GM19238 (cell line): ENCODE measurements around the gene CDK13.
"Not testable (repeated sequence)": the region's sequence is repeated elsewhere in the genome, so short reads cannot be mapped to it uniquely, and the experiment has no call there.

ENCODE experiments used
- DNase-seq: peaks from one replicate; pipeline ENCODE4 v3.0.0; 2011; ENCODE audit warnings: low spot score; ENCODE audit not compliant: insufficient read length

Gene CDK13

DNA sequence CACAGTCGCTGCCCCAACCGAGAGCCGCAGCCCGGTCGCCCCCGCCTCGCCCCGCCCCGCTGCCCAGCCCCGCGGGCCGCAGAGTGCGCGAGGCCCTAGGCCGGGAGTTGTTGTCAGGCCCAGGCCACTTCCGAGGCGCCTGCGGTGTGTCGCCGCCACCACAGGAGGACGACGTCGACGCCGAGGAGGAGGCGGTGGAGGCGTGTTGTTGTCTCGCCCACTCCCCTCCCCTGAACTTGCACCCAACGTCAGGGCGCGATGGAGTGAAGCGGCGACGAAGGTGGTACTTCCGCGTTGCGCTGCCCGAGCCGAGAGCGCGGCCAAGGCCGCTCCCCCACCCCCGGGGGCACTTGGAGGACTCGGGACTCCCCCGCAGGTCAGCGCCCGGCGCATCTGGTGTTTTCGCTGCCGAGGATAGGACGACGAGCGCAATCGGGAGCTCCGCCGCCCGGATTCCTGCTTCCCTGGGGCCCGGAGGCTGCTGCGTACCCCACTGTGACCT, at the start of gene CDK13:
Gene CDK13 (plus strand): TSS at position 286 of the 502 bp plus-strand sequence. CDS start 386 bp downstream, outside the sequence.
- DNase-seq: peak; percentile 77

DNA sequence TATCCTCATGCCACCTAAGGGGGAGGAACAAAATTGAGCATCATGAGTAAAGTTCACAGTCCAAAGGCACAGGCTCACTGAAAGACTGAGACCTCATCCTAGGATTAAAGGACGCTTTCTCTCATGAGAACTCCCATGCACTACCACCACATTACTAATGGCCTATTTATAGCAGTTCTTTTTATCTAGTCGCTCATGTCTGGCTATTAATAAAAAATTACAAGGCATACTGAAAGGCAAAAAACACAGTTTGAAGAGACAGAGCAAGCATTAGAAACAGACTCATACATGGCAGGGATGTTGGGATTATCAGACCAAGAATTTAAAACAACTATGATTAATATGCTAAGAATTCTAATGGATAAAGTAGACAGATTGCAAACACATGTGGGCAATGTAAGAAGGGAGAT, 46.0 kb upstream of the CDK13 start:
- no peak for DNase-seq

DNA sequence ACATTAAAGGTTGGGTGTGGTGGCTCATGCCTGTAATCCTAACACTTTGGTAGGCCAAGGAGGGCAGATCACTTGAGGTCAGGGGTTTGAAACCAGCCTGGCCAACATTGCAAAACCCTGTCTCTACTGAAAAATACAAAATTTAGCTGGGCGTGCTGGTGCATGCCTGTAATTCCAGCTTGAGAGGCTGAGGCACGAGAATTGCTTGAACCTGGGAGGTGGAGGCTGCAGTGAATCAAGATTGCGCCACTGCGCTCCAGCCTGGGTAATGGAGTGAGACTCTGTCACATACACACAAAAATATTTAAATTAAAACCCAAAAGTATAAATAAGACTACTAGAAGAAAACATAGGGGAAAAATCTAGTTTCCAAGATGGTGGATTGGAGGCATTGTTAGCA, 41.9 kb upstream of the CDK13 start:
- no peak for DNase-seq

DNA sequence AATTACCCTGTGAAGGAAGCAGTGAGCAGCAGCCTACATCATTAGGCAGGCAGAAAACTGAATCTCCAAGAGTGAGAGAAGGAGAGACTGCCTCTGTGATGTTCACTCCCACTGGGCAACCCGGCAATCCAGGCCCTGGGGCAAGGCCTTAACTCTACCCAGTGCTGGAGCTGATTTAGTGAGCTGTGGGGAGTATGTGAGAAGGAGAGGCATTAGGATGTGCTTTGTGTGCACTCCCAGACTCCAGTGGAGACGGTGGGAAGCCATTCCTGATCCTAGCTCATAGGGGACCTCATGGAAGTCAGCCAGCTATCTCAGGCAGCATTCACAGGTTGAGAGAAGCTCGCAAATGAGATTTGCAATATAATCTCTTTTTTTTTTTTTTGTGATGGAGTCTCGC, 41.1 kb upstream of the CDK13 start:
- DNase-seq: no peak

DNA sequence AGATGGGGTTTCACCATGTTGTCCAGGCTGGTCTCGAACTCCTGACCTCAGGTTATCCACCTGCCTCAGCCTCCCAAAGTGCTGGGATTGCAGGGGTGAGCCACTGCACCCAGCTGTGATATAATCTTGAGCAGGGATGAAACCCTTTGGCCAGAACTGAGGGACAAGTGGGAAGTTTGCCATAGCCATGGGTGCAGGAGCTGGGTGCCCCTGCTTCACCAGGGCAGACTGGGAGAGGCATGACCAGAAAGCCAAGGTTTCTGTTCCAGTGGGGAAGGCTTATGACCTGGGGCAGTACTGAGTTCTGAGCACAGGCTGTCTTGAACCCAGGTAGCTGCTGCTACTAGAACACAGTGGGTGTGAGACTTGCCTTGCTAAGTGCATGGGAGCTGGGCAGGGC, 40.5 kb upstream of the CDK13 start:
- DNase-seq: no peak

DNA sequence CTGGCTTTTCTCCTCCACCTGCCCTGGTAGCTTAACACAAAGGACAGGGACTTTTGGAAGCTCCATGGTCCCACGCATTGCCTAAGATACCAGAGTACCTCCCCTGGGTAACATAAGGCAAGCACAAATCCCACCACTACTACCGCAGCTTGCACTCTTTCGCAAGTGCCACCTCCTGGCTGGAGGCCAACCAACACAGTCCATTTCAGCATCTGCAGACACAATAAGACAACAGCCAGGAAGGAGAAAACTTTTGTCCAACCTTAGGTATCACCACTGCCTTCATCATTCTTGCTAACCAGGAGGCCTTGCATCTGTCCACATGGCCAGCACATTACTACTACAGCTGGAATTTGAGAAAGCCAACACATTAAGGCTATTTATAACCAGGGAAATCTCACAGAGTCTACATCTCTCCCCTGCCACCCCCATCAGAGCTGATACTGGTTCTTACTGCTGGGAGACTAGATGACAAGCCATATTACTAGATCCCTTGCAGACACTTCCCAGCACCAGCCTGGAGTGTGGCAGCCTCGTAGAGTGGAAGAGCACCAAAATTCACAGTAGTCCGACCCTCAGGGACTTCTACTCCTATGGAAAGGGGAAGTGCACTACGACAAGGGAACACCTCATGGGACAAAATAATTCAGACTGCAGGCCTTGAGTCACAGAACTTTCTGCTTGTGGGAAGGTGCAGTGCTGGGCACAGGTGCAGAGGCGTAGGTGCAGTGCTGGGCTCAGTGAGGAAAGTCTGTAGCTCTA, 39.8 kb upstream of the CDK13 start:
- no peak for DNase-seq

DNA sequence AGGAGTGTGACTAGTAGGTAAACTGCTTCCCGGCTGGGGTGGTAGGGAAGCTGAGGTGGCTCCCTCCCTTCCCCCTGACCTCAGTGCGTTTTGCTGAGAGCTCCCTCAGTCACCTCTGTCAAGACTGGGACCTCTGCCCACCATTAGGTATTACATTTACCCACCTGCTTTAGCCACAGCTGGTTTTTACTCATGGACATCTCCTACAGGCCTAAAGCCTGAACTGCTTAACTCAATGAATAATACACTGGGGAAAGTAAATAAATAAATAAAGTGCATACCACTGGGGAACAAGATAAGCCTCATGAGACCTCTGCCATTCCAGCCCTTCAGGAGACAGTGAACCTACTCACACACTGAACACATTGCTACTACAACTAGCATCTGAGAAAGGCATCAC, 38.9 kb upstream of the CDK13 start:
- DNase-seq: no peak

DNA sequence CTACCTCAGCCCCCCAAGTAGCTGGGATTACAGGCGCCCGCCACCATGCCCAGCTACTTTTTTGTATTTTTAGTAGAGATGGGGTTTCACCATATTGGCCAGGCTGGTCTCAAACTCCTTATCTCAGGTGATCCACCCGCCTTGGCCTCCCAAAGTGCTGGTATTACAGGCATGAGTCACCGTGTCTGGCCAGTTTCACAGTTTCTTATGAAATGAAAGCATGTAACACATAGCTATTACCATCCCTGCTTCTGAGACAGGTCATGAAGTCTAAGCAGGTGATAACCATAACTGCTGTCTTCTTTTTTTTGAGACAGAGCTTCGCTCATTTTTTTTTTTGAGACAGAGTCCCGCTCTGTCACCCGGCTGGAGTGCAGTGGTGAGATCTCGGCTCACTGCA, 34.2 kb upstream of the CDK13 start:
- not testable (repeated sequence) for DNase-seq

DNA sequence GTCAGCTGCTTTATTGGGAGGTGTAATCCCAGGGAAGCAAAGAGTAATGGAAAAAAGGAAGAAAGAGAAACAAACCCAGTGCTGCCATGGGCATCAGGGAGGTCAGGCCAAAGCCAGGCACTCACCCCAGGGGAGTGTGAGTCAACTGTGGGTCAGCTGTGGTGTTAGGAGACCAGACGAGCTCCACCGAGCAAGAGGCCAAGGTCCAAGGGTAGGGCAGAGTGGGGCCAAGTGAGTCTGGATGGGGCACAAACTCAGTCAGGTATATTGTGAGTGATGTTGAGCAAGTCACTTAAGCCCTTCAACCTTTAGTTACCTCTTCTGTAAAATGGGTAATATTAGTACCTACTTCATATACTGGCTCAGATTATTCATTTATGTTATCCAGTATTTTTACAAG, 30.4 kb upstream of the CDK13 start:
- no peak for DNase-seq

DNA sequence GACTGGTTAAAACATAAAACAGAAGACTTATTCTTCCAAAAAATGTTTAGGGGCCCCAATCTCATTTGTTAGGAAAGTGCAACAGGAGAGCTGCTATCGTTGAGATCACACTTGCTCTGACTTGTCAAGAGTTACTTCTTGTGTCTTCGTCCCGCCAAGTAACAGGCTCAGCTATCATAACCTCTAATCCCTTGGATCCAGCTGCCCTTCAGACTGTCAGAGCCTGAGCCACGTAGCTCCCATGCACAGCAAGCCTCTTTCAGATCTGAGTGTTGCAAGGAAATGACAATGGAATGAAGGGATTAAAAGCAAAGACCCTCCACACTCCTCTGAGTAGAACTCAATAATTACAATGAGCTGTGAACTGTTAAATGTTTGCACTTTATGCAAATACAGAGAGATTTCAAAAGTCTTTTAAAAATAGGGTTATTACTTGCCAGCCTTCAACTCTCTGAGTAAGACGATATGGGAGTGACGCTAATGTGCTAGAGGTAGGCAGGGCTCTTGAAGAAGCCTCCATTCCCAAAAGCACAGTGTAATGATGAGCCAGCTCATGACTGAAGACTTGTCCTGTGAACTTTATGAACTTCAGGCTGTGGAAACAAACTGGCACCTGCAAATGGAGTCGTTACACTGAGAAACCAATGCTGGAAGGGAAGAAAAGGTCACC, 28.4 kb upstream of the CDK13 start:
- DNase-seq: no peak

DNA sequence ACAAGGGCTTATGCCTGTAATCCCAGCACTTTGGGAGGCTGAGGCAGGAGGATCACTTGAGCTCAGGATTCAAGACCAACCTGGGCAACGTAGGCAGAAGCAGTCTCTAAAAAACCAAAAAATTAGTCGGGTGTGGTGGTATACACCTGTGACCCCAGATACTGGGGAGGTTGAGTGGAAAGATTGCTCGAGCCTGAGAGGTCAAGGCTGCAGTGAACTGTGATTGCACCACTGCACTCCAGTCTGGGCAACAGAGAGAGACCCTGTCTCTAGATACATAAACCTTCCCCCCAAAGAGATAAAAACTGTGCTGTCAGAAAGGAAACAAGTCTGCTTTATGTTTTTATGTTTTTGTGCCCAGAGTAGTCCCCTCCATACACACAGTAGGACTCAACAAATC, 27.5 kb upstream of the CDK13 start:
- DNase-seq: no peak

DNA sequence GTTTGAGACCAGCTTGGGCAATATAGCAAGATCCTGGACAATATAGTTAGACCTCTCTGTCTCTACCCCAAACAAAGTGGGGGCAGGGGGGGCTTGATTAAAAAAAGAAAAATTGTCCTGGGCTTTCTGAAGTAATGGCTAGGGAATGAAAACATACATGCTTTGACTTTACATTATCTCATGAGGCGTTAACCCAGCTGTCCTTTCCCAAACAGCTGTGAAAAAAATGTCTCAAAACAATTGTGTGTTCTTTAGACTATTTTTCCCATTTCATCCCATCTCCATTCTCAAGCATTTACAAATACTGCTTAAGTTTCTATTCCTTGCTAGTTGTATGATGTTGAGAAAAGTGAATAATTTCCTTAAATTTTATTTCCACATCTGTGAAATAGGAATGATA, 27.0 kb upstream of the CDK13 start:
- DNase-seq: no peak

DNA sequence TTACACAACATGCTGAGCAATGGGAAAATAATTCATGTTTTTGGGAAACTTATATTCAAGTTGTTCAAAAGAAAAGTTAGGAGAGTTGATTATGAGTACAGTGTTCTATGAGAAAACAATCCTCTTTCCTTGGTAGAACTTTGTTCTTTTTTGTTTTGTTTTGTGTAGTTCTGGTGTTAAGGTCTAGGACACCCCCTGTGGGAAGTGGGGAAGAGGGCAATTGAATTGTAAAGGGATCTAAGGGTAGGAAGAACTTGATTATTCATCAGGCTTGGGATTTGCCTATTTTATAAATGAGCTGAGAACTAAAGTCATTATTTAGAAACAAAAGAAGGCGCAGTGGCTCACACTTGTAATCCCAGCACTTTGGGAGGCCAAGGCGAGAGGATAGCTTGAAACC, 25.9 kb upstream of the CDK13 start:
- DNase-seq: no peak

DNA sequence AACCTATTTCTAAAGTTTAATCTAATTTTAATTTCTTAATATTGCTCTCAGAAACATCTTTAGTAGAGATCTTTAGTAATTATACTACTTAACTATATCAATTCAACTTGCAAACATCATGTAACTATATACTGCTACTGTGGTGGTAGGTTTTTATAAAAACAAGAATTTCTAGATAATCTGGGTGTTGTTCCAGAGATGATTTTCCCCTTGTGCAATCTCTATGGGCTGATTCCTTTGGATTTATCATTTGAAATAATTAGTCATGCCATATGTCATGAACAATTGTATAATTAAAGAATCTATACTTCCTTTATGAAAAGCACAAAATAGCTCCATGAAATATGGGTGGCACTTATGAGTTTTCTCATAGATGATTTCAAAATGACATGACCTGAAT, 23.9 kb upstream of the CDK13 start:
- no peak for DNase-seq

DNA sequence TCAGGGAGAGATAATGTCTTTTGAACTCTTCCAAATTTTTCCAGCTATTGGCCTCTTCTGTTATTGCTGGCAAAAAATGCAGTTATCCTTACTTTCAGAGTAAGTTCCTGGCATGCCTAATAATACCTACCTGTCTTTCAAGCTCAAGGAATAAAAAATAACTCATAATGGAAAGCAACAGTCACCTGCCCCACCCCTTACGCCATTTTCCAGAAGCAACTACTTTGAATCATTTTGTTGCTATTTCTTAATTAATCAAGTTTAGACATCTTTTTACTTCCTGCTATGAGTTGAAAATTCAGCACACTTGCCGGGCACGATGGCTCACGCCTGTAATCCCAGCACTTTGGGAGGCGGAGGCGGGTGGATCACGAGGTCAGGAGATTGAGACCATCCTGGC, 23.0 kb upstream of the CDK13 start:
- DNase-seq: no peak

DNA sequence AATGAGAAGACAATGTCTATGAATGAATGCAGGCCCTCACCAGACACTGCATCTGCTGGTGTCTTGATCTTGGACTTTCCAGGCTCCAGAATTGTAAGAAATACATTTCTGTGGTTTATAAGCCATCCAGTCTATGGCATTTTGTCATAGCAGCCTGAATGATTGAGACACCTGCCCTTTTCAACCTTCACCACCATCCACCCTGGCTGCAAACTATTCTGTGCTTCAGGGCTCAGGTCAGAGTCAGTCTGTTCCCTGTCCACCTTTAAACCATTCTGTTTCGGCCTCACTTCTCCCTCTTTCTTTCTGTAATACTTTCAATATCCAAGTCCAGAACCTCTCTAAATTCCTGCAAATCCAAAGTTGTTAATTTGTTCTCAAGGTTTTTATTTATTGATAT, 15.9 kb upstream of the CDK13 start:
- no peak for DNase-seq

DNA sequence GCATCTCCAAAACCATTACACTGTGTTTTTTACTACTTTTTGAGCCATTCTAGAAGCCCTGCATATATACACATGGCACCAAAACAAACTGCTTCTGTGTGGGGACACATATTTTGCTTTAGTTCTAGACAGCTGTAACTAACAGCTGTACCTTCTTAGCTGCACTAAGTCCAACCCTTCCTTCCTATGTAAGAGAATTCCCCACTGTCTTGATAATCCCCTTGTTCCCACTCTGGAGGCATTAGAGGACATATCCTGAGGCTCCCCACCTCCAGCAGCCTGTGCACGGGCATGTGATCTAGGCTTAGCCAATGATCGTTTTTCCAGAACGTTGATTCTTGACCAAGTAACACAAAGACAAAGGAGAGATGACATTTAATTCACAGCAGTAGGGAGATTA, 13.3 kb upstream of the CDK13 start:
- DNase-seq: no peak

DNA sequence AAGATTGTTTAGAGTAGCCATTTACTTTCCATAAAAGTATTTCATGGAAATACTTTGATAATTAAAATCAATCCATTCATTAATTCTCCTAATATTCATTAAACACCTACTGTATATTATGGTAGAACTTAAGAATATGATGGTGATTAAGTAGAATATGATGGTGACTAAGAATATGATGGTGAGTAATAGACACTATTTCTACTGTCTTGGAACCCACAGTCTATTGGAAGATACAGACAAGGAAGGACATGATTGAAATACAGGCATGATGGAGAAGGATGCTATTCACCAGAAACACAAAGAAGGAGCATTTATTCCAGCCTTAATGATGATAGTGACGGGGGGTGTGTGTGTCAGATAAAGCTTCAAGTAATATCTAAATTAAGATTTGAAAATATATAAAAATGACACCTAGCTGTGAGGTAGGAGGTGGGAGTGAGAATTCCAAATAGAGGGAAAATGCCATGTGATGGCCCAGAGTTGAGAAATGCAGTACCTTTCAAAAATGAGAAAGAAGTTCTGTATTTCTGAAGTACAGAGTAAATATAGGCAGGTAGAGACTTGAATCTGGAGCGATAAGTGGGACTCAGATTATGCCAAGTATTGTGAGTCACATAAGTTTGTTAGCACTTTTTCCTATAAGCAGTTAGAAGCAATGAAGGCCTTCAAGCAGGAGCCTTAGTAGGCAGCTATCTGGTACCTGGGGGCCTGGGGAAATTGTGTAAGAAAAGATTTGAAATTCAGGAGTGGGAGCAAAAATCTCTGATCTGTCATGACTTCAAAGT, 12.5 kb upstream of the CDK13 start:
- DNase-seq: no peak

DNA sequence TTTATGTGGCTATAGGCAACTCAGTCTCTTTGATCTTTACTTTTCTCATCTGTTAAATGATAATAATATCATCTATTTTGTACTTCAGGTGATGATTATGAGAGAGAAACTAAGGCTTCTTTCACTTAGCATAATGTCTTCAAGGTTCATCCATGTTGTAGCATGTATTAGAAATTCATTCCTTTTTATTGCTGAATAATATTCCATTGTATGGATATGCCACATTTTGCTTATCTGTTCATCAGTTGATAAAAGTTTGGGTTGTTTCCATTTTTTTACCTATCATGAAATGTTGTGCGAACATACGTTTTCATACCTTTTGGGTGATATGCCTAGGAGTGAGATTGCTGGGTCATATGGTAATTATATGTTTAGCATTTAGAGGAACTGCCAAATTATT, 7.2 kb upstream of the CDK13 start:
- no peak for DNase-seq

DNA sequence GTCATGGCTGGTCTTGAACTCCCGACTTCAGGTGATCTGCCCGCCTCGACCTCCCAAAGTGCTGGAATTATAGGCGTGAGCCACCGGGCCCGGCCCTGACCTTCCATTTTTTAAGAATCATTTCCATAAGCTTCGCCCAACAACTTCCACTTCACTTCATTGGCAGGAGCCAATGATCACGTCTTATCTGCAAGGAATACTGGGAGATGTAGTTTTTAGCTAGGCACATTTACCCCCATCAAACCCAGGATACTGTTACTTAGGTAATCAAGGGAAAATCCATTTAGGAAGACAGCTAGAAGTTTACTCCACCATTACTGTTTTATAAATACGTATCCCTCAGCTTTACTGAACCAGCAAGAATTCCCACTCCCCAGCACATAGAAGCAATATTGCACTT, 3.4 kb upstream of the CDK13 start:
- no peak for DNase-seq

DNA sequence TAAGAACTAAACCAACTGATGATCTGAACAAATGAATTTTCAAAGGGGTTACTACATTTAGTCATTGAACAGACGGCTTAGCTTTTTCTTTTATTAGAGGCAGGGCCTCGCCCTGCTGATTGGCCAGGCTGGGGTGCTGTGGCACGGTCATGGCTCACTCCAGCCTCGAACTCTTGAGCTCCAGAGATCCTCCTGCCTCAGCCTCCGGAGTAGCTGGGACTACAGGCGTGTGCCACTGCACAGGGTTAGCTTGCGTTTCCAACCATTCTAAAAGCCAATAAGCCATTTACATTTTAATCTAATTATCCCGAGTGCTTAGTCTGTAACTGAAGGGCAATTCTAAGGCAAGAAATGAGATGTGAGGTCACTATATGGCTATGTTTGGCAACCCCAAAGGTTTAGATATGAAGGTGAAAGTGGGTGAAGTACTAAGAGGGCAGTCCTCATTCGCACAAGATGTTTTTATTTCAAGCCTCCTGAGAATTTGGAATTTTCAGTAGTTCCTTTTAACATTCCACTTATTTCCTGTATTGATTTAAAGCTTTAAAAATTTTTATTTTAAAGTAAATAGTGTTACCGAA, 1.6 kb upstream of the CDK13 start:
- no peak for DNase-seq
